GM21825 (cell line): ENCODE results near the gene RNF44.

Source experiments
- ATAC-seq: cut with Tn5 transposase; IDR thresholded peaks from one replicate; pipeline ENCODE4 v1.9.1; 2021; ENCODE audit warnings: mild to moderate bottlenecking, moderate library complexity; ENCODE audit not compliant: unreplicated experiment

RNF44 gene

DNA sequence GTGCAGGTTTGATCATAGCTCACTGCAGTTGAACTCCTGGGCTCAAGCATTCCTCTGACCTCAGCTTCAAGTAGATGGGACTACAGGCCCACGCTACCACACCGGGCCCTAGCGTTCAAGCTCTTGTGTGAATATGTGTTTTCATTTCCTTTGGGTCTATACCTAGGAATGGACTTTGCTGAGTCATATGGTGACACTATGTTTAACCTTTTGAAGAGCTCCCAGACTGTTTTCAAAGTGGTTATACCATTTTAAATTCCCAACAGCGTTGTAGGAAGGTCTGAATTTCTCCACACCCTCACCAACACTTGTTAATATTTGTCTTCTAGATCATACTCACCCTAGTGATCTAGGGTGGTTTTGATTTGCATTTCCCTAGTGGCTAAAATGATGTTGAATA, 55.5 kb downstream of the RNF44 start:
- no peak for ATAC-seq
